WTC11 (cell line): ENCODE results near the gene RNASE9. TPM values are rescaled to one million over a fixed set of nuclear protein-coding genes. Genes with fewer than 3 reads are reported as not detected.

Experiments
- ATAC-seq: fragments of 200-7000 bp; cut with Tn5 transposase; 2 replicates; pipeline ENCODE4 v1.10.0; 2021; ENCODE audit warnings: mild to moderate bottlenecking, moderate library complexity
- CTCF ChIA-PET: fragments of 300-600 bp; sonication (Branson Sonifier 250); formaldehyde crosslinking; loops from one replicate; lab custom pipeline; 2021; ENCODE audit warnings: antibody characterized with exemption; lab: Charles Lee
- POLR2A ChIA-PET: fragments of 350-600 bp; sonication (Branson Sonifier 250); formaldehyde crosslinking; loops from one replicate; lab custom pipeline; 2021; ENCODE audit warnings: antibody characterized with exemption; lab: Charles Lee
- DNase-seq: peaks from one replicate; pipeline ENCODE4 v3.0.0; 2021; ENCODE audit warnings: low spot score
- H3K27ac Mint-ChIP-seq: 2 replicates; pipeline ENCODE4 v1.8.0; 2021; ENCODE audit warnings: mixed read lengths
- H3K27me3 Mint-ChIP-seq: 2 replicates; pipeline ENCODE4 v1.8.0; 2021; ENCODE audit warnings: low read depth, mild to moderate bottlenecking, moderate library complexity, mixed read lengths
- H3K36me3 Mint-ChIP-seq: 2 replicates; pipeline ENCODE4 v1.8.0; 2021; ENCODE audit warnings: mixed read lengths
- H3K4me1 Mint-ChIP-seq: 2 replicates; pipeline ENCODE4 v1.8.0; 2022; ENCODE audit warnings: mixed read lengths
- H3K4me3 Mint-ChIP-seq: 2 replicates; pipeline ENCODE4 v1.8.0; 2021; ENCODE audit warnings: mild to moderate bottlenecking, moderate library complexity, mixed read lengths
- H3K9me3 Mint-ChIP-seq: 2 replicates; pipeline ENCODE4 v1.8.0; 2021; ENCODE audit warnings: mixed read lengths
- FOXK1 ChIP-seq: sonication (generic); formaldehyde crosslinking; IDR thresholded peaks from 2 replicates; pipeline ENCODE4 v1.8.0; 2022; ENCODE audit warnings: mild to moderate bottlenecking, moderate library complexity, missing genetic modification reagents
- GRHL2 ChIP-seq: fragments of 250-450 bp; sonication (Bioruptor Pico); IDR thresholded peaks from 2 replicates; pipeline ENCODE4 v1.8.0; 2022; ENCODE audit warnings: mild to moderate bottlenecking, moderate library complexity; ENCODE audit not compliant: insufficient replicate concordance, severe bottlenecking
- MXD4 ChIP-seq: fragments of 250-450 bp; sonication (Bioruptor Pico); IDR thresholded peaks from 2 replicates; pipeline ENCODE4 v1.8.0; 2021; ENCODE audit warnings: mild to moderate bottlenecking, moderate library complexity, borderline replicate concordance
- NFE2L1 ChIP-seq: sonication (generic); formaldehyde crosslinking; IDR thresholded peaks from 2 replicates; pipeline ENCODE4 v1.8.1; 2023; ENCODE audit warnings: missing genetic modification reagents
- NR1H2 ChIP-seq: sonication (generic); formaldehyde crosslinking; IDR thresholded peaks from 2 replicates; pipeline ENCODE4 v1.9.0; 2021; ENCODE audit warnings: mild to moderate bottlenecking, moderate library complexity, missing genetic modification reagents
- OVOL2 ChIP-seq: fragments of 250-450 bp; sonication (Bioruptor Pico); IDR thresholded peaks from 2 replicates; pipeline ENCODE4 v1.9.0; 2021; ENCODE audit warnings: mild to moderate bottlenecking, borderline replicate concordance
- RORB ChIP-seq: fragments of 250-450 bp; sonication (Bioruptor Pico); IDR thresholded peaks from 2 replicates; pipeline ENCODE4 v1.9.0; 2021; ENCODE audit warnings: mild to moderate bottlenecking
- ZNF121 ChIP-seq: sonication (generic); formaldehyde crosslinking; IDR thresholded peaks from 2 replicates; pipeline ENCODE4 v1.8.0; 2023; ENCODE audit warnings: missing genetic modification reagents
- ZNF232 ChIP-seq: sonication (generic); formaldehyde crosslinking; IDR thresholded peaks from 2 replicates; pipeline ENCODE4 v1.8.0; 2022; ENCODE audit warnings: mild to moderate bottlenecking, missing genetic modification reagents
- total RNA-seq: library from RNA; stranded (reverse); gene quantifications from 3 replicates; pipeline ENCODE4 v1.2.3, GENCODE V29; 2021
- TF ChIP-seq, protein P1 (sequence below): sonication (generic); formaldehyde crosslinking; IDR thresholded peaks from 2 replicates; pipeline ENCODE4 v1.8.1; 2023; ENCODE audit warnings: mild to moderate bottlenecking, moderate library complexity, missing genetic modification reagents
- TF ChIP-seq, protein P2 (sequence below): fragments of 250-450 bp; sonication (Bioruptor Pico); conservative IDR thresholded peaks from 2 replicates; pipeline ENCODE4 v1.9.0; 2021; ENCODE audit warnings: mild to moderate bottlenecking
- TF ChIP-seq, protein P3 (sequence below): sonication (generic); formaldehyde crosslinking; IDR thresholded peaks from 2 replicates; pipeline ENCODE4 v1.8.0; 2023; ENCODE audit warnings: missing genetic modification reagents, mild to moderate bottlenecking, borderline replicate concordance
- TF ChIP-seq, protein P4 (sequence below): sonication (generic); formaldehyde crosslinking; IDR thresholded peaks from 2 replicates; pipeline ENCODE4 v1.8.1; 2023; ENCODE audit warnings: mild to moderate bottlenecking, missing genetic modification reagents
- TF ChIP-seq, protein P5 (sequence below): sonication (generic); formaldehyde crosslinking; IDR thresholded peaks from 2 replicates; pipeline ENCODE4 v1.8.1; 2023; ENCODE audit warnings: mild to moderate bottlenecking, missing genetic modification reagents, moderate library complexity

RNASE9 gene
- total RNA-seq, 1 experiment from 2014 or later = not detected

DNA sequence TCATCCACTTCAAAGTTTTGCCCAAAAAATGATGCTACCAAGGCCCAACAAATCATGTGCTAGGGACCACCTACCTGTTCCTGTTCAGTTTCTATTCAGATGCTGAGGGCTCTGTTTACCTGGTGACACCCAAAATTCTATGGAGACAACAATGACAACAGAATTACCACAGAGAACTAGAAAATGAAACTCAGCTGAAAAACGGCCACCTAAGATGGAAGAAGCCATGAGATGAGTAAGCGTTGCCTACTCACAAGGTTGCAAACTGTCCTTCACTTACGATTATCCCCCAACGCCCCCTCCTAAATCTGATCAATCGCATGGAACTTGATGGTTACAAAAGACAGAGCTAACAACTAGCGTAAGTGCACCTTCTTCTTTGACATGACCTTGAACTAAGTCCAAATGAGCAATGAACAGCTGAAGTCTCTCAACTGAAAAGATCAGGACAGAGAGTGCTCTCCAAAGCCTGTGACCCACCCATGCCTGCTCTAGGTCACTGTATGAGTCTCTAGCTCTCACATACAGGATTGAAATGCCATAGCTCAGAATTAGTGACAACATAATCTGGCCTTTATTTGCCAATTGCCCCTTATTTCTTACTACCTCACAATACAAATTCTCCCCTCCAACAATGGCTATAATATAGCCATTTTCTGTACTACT is 26.8 kb upstream of the RNASE9 start, which contains the start of gene RNASE11:
RNASE11 (minus strand) TSS at position 513 of the 666 bp plus-strand sequence.
- no peak within 1 kb of the TSS for H3K4me3 Mint-ChIP-seq
- no peak for DNase-seq

DNA sequence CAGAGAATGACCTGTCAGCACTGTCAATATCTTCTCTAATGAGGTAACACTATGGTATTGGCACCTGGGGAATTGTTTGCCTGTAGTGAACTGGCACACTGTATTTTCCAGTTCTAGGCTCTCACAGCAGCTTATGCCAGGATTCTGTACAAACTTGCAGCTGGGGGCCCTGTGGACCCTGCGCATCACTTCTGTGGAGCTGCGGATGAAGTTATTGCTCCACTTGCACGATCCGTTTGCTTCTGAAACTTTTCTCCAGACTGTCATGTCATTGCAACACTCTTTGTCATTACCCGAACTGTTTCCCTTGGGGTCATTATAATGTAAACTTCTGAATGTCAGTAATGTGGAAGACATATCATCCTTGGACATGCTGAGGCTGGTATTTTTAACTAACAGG is 23.1 kb upstream of the RNASE9 start:
- H3K27me3 Mint-ChIP-seq = no peaks in the 10 kb centered on the region
- TF ChIP-seq ZNF121 (CRISPR knock-in tag) = no peak
- no peak for TF ChIP-seq NFE2L1
- no peak for TF ChIP-seq ZNF232 (CRISPR knock-in tag)
- TF ChIP-seq RORB = no peak
- TF ChIP-seq MXD4 (CRISPR knock-in tag) = no peak
- TF ChIP-seq, protein P1, sequence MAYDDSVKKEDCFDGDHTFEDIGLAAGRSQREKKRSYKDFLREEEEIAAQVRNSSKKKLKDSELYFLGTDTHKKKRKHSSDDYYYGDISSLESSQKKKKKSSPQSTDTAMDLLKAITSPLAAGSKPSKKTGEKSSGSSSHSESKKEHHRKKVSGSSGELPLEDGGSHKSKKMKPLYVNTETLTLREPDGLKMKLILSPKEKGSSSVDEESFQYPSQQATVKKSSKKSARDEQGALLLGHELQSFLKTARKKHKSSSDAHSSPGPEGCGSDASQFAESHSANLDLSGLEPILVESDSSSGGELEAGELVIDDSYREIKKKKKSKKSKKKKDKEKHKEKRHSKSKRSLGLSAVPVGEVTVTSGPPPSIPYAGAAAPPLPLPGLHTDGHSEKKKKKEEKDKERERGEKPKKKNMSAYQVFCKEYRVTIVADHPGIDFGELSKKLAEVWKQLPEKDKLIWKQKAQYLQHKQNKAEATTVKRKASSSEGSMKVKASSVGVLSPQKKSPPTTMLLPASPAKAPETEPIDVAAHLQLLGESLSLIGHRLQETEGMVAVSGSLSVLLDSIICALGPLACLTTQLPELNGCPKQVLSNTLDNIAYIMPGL (CRISPR knock-in tag) = no peak
- TF ChIP-seq NR1H2 (CRISPR knock-in tag) = no peak
- TF ChIP-seq, all 79 proteins: peak for 0
- no peak for DNase-seq
- Mint-ChIP-seq H3K4me3 (no peak overlapping the region), H3K27ac (peak overlapping the region; percentile 85), H3K9me3 (no peaks in the 10 kb centered on the region), H3K4me1 (peaks cover 62% of the 10 kb centered on the region), H3K36me3 (no peaks in the 10 kb centered on the region)
- ATAC-seq = no peak
- ChIA-PET CTCF (interaction anchor here (1.2 to 2.6 kb wide), 2 partner anchors 23 to 29 kb away, joined by 5 to 9 read pairs; no protein-coding TSS in a partner anchor), POLR2A (no interaction called here)

More for the DNA sequence above, 26.8 kb upstream of the RNASE9 start, which contains the start of gene RNASE11:
- no peaks in the 10 kb centered on the region; the same call in 1 of the 2 replicates for H3K27me3 Mint-ChIP-seq
- no peak within 1 kb of the TSS for H3K27ac Mint-ChIP-seq
- H3K9me3 Mint-ChIP-seq = no peaks in the 10 kb centered on the region
- no peak for ATAC-seq
- no peaks in the 10 kb centered on the region for H3K36me3 Mint-ChIP-seq
- no peak for TF ChIP-seq OVOL2 (CRISPR knock-in tag)
- TF ChIP-seq, protein P2, sequence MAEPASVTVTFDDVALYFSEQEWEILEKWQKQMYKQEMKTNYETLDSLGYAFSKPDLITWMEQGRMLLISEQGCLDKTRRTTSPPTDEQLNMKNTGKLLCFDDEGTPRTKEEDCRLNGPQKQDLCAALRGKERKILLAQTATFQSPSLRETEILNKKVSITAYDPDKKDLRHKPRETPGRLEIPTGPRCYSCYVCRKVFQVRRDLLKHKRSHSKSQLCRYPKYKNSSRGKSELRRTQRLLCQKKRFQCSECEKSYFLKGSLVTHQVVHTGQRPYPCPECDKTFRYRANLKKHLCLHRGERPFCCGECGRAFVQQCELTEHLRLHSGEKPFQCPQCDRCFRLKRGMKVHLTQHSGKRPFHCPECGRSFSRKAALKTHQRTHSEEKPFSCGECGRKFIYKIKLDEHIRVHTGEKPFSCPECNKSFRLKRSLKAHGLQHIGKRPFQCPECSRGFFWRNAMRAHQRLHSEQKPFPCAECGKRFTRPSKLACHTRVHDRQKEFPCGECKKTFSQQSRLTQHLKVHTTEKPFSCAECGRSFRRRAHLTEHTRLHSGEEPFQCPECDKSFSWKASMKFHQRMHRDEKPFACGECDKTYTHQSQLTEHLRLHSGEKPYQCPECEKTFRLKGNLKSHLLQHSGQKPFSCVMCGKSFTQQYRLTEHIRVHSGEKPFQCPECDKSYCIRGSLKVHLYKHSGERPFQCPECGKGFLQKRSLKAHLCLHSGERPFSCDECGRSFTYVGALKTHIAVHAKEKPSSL (CRISPR knock-in tag) = no peak
- no peak for TF ChIP-seq GRHL2 (CRISPR knock-in tag)
- TF ChIP-seq, protein P3, sequence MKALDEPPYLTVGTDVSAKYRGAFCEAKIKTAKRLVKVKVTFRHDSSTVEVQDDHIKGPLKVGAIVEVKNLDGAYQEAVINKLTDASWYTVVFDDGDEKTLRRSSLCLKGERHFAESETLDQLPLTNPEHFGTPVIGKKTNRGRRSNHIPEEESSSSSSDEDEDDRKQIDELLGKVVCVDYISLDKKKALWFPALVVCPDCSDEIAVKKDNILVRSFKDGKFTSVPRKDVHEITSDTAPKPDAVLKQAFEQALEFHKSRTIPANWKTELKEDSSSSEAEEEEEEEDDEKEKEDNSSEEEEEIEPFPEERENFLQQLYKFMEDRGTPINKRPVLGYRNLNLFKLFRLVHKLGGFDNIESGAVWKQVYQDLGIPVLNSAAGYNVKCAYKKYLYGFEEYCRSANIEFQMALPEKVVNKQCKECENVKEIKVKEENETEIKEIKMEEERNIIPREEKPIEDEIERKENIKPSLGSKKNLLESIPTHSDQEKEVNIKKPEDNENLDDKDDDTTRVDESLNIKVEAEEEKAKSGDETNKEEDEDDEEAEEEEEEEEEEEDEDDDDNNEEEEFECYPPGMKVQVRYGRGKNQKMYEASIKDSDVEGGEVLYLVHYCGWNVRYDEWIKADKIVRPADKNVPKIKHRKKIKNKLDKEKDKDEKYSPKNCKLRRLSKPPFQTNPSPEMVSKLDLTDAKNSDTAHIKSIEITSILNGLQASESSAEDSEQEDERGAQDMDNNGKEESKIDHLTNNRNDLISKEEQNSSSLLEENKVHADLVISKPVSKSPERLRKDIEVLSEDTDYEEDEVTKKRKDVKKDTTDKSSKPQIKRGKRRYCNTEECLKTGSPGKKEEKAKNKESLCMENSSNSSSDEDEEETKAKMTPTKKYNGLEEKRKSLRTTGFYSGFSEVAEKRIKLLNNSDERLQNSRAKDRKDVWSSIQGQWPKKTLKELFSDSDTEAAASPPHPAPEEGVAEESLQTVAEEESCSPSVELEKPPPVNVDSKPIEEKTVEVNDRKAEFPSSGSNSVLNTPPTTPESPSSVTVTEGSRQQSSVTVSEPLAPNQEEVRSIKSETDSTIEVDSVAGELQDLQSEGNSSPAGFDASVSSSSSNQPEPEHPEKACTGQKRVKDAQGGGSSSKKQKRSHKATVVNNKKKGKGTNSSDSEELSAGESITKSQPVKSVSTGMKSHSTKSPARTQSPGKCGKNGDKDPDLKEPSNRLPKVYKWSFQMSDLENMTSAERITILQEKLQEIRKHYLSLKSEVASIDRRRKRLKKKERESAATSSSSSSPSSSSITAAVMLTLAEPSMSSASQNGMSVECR (CRISPR knock-in tag) = no peak
- TF ChIP-seq ZNF121 (CRISPR knock-in tag) = no peak
- TF ChIP-seq, protein P4, sequence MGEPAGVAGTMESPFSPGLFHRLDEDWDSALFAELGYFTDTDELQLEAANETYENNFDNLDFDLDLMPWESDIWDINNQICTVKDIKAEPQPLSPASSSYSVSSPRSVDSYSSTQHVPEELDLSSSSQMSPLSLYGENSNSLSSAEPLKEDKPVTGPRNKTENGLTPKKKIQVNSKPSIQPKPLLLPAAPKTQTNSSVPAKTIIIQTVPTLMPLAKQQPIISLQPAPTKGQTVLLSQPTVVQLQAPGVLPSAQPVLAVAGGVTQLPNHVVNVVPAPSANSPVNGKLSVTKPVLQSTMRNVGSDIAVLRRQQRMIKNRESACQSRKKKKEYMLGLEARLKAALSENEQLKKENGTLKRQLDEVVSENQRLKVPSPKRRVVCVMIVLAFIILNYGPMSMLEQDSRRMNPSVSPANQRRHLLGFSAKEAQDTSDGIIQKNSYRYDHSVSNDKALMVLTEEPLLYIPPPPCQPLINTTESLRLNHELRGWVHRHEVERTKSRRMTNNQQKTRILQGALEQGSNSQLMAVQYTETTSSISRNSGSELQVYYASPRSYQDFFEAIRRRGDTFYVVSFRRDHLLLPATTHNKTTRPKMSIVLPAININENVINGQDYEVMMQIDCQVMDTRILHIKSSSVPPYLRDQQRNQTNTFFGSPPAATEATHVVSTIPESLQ (CRISPR knock-in tag) = no peak
- TF ChIP-seq, protein P5, sequence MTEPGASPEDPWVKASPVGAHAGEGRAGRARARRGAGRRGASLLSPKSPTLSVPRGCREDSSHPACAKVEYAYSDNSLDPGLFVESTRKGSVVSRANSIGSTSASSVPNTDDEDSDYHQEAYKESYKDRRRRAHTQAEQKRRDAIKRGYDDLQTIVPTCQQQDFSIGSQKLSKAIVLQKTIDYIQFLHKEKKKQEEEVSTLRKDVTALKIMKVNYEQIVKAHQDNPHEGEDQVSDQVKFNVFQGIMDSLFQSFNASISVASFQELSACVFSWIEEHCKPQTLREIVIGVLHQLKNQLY (CRISPR knock-in tag) = no peak
- no peak for TF ChIP-seq FOXK1 (CRISPR knock-in tag)
- peaks cover 37% of the 10 kb centered on the region for H3K4me1 Mint-ChIP-seq
- POLR2A ChIA-PET = no interaction called here
- CTCF ChIA-PET = interaction anchor here (0.7 to 1.6 kb wide), 3 partner anchors 19 to 100 kb away, joined by 3 to 4 read pairs (median 3); no protein-coding TSS in a partner anchor
